Epithelial cell of proximal tubule (primary cell): ENCODE data around the gene CPNE9. TPM values are rescaled to one million over a fixed set of nuclear protein-coding genes. Genes with fewer than 3 reads are reported as not detected.

Source experiments
- DNase-seq: peaks from one replicate; pipeline ENCODE4 v3.0.0-alpha.2; 2011; ENCODE audit warnings: low read depth
- H3K4me3 ChIP-seq: 2 replicates; pipeline ENCODE4 v1.5.1; 2011; ENCODE audit warnings: low read depth, mild to moderate bottlenecking, low read length
- total RNA-seq: library from RNA; depleted of rRNA; stranded (reverse); fragments of >200 nt; gene quantifications from 2 replicates; pipeline ENCODE4 v1.2.3, GENCODE V29; 2015
- TF ChIP-seq, protein P1 (sequence below): conservative IDR thresholded peaks from 2 replicates; pipeline ENCODE4 v1.5.1; 2012; ENCODE audit warnings: low read depth, mild to moderate bottlenecking, low read length

CPNE9 gene
- total RNA-seq, 1 donor from 2014 or later = not detected

DNA sequence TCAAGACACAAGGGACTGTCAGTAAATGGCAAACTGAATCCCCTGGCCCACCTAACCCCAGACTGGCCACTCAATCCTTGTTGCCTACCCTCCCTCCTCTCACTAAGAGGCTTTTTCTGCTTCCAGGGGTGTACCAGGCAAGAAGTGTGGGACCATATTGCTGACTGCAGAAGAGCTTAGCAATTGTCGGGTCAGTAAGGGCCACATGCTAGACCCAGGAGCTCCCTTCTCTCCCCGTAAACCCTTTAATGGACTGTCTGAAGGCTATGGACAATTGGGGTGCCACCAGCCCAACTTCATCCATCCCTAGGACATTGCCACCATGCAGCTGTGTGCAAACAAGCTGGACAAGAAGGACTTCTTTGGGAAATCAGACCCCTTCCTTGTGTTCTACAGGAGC lies 8.8 kb downstream of the CPNE9 start:
- TF ChIP-seq, protein P1, sequence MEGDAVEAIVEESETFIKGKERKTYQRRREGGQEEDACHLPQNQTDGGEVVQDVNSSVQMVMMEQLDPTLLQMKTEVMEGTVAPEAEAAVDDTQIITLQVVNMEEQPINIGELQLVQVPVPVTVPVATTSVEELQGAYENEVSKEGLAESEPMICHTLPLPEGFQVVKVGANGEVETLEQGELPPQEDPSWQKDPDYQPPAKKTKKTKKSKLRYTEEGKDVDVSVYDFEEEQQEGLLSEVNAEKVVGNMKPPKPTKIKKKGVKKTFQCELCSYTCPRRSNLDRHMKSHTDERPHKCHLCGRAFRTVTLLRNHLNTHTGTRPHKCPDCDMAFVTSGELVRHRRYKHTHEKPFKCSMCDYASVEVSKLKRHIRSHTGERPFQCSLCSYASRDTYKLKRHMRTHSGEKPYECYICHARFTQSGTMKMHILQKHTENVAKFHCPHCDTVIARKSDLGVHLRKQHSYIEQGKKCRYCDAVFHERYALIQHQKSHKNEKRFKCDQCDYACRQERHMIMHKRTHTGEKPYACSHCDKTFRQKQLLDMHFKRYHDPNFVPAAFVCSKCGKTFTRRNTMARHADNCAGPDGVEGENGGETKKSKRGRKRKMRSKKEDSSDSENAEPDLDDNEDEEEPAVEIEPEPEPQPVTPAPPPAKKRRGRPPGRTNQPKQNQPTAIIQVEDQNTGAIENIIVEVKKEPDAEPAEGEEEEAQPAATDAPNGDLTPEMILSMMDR = no peak
- H3K4me3 ChIP-seq = no peak overlapping the region
- DNase-seq = no peak

DNA sequence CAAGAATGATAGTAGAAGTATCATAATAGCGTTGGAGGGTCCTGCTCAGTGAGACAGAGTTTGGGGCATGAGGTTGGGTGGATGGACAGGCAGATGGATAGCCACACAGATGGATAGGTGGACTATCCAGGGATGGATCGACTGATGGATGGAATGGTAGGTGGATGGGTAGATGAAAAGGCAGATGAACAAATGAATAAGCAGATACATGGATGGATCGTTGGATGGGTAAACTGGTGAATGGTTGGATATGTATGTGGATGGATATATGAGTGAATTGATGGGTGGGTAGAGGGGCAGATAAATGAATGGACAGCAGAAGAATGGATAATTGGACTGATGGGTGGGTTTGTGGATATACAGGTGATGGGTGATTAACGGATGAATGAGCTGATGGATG lies 9.5 kb downstream of the CPNE9 start:
- TF ChIP-seq, protein P1 = no peak
- H3K4me3 ChIP-seq = no peak overlapping the region
- no peak for DNase-seq

DNA sequence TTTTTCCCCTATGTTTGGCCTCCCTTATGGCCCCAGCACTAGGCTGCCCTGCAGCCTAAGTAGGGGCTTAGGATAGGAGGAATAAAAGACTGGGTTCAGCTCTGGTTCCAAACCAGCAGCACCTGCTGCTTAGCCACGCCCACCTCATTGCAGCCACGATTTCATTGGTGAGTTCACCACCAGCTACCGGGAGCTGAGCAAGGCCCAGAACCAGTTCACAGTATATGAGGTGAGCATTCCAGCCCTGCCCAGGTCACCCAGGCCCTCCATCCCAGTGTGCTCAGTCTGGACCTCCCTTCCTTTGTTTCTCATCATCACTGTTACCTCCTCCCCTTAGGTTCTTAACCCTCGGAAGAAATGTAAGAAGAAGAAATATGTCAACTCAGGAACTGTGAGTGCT lies 11.5 kb downstream of the CPNE9 start:
- TF ChIP-seq, protein P1 = no peak
- H3K4me3 ChIP-seq = no peak overlapping the region
- DNase-seq = no peak

DNA sequence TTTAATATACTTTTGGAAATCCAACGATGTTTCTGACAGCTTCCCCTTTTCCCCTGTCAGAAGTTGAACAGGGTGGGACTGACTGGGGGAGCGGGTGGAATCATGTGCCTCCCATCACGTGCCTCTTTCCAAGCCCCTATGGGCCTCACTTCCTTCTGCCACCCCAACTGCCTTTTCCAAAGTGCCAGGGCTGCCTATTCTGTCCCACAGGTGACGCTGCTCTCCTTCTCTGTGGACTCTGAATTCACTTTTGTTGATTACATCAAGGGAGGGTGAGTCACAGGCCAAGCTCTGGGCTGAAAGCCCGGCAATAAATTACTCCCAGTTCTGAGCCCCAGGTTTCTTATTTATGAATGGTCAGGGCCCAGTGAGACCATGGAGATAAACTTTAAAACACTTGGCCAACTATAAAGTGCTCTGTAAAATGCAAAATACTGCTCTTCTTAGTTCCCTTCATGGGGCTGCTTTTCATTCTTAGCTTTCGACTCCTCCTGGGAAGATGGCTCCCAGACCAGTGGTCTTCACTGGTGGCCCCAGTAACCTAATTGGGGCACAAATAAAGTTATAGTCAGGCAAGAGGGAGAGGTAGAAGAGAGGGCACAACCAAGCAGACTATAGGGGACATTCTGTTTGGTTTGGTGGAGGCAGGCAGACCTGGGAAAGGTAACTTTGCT lies 12.3 kb downstream of the CPNE9 start:
- H3K4me3 ChIP-seq = no peak overlapping the region
- DNase-seq = peak; percentile 59
- TF ChIP-seq, protein P1 = peak; percentile 92

DNA sequence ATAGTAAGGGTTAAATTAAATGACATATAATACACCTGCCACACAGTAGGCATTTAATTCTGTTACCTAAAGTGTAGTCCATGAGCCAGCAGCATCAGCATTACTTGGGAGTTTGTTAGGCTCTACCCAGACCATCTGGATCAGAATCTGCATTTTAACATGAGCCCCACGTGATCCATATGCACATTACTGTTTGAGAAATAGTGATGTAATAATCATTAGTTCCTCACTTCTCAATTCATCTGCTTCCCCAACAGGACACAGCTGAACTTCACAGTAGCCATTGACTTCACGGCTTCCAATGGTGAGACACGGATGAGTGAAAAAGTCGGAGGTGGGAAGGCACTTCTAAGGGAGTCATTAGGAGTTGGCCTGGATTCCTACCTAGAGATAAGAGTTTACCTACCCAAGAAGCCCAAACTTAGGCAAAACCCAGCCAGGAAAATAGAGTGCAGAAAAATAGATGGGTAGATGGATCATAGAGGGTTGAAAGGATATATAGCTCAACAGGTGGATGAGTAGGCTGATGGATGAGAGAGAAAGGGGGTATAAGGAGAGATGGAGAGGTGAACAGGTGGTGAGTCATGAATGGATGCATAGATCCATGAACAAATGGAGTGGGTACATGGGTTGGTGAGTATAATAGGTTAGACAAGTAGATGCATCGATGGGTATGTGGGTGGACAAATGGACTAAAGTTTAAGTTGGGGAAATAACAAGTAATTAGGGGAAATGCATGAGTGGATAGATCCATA lies 13.3 kb downstream of the CPNE9 start:
- TF ChIP-seq, protein P1 = no peak
- no peak for DNase-seq
- H3K4me3 ChIP-seq = no peak overlapping the region

DNA sequence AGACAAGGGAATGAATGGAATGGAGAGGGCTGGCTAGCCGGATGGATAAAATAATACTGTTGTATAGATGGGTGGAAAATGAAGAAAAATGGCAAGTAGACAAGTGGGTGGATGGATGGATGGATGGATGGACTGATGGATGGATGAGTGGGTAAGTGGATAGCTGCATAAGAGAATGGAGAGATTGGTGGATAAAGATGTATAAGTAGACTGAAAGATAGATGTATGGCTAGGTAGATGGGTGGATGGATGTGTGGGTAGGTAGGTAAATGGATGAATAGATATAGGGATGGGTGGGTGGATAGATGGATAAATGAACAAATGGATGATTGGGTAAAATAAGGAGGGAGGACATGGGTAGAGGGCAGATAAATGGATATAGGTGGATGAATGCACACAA lies 13.9 kb downstream of the CPNE9 start:
- DNase-seq = no peak
- TF ChIP-seq, protein P1 = no peak
- H3K4me3 ChIP-seq = no peak overlapping the region
